NCI-H446 treated with DMSO at 0.1 percent for 48 hours (cell line): Measurements from ENCODE around the gene LIPT2.

Experiments used
- DNase-seq: peaks from one replicate; lab custom pipeline; 2025; lab: John Stamatoyannopoulos, UW

Gene LIPT2

GRCh38 chr11:74494916-74495315, 1.4 kb upstream of the LIPT2 start:
- DNase-seq, result no peak

GRCh38 chr11:74493791-74494630, 487 bp upstream of the LIPT2 start:
- no peak for DNase-seq

GRCh38 chr11:74492084-74492483, 1.4 kb downstream of the LIPT2 start:
- no peak for DNase-seq

- no peak for DNase-seq
These were observed 2.6 kb downstream of the LIPT2 start for GRCh38 chr11:74490941-74491340.

GRCh38 chr11:74487875-74488274, 5.6 kb downstream of the LIPT2 start:
- DNase-seq, result no peak

GRCh38 chr11:74485868-74486267, 7.7 kb downstream of the LIPT2 start:
- no peak for DNase-seq

GRCh38 chr11:74480688-74481417, 12.7 kb downstream of the LIPT2 start:
- DNase-seq, result no peak

GRCh38 chr11:74479732-74480123, 13.8 kb downstream of the LIPT2 start:
- DNase-seq, result no peak

- DNase-seq, result no peak
These were observed 14.4 kb downstream of the LIPT2 start for GRCh38 chr11:74478877-74479731.

GRCh38 chr11:74476536-74476935, 17.0 kb downstream of the LIPT2 start:
- DNase-seq, result no peak

- no peak for DNase-seq
These were observed 19.2 kb downstream of the LIPT2 start for GRCh38 chr11:74474316-74474715.

- DNase-seq, result no peak
These were observed 19.9 kb downstream of the LIPT2 start for GRCh38 chr11:74473382-74474173.

- DNase-seq, result no peak
These were observed 21.7 kb downstream of the LIPT2 start for GRCh38 chr11:74471668-74472429.

GRCh38 chr11:74471037-74471436, 22.5 kb downstream of the LIPT2 start:
- DNase-seq, result no peak

- no peak for DNase-seq
These were observed 23.0 kb downstream of the LIPT2 start for GRCh38 chr11:74470526-74470925.

GRCh38 chr11:74468936-74469335, 24.6 kb downstream of the LIPT2 start:
- no peak for DNase-seq

- no peak for DNase-seq
These were observed 25.0 kb downstream of the LIPT2 start for GRCh38 chr11:74468521-74468920.

GRCh38 chr11:74468058-74468457, 25.5 kb downstream of the LIPT2 start:
- DNase-seq, result no peak

- DNase-seq, result no peak
These were observed 26.3 kb downstream of the LIPT2 start, which contains the start of gene KCNE3 for GRCh38 chr11:74466916-74467885. Gene KCNE3, minus strand, starts transcription at chr11:74467549. Its CDS starts 9,986 bp downstream, at chr11:74457563.
